Measurements from ENCODE around the gene MBTPS1. TPM values are rescaled to one million over a fixed set of nuclear protein-coding genes. Genes with fewer than 3 reads are reported as not detected.

MBTPS1 gene
- total RNA-seq, 4 donors from 2014 or later, result 85.1 to 122 (median 105) TPM

- TF ChIP-seq CTCF (IDR thresholded peaks at IDR 0.05; ENCODE audit: low read depth), result no peak
Measured at GRCh38 chr16:84049403-84050060, 67.2 kb downstream of the MBTPS1 start.

GRCh38 chr16:84048871-84049270 lies 67.9 kb downstream of the MBTPS1 start:
- no peak for TF ChIP-seq CTCF (IDR thresholded peaks at IDR 0.05; ENCODE audit: low read depth)

- no peak for TF ChIP-seq CTCF (IDR thresholded peaks at IDR 0.05; ENCODE audit: low read depth)
Measured at GRCh38 chr16:84048270-84048669, 68.5 kb downstream of the MBTPS1 start.

- no peak for TF ChIP-seq CTCF (IDR thresholded peaks at IDR 0.05; ENCODE audit: low read depth)
Measured at GRCh38 chr16:84047626-84048025, 69.1 kb downstream of the MBTPS1 start.

DNA sequence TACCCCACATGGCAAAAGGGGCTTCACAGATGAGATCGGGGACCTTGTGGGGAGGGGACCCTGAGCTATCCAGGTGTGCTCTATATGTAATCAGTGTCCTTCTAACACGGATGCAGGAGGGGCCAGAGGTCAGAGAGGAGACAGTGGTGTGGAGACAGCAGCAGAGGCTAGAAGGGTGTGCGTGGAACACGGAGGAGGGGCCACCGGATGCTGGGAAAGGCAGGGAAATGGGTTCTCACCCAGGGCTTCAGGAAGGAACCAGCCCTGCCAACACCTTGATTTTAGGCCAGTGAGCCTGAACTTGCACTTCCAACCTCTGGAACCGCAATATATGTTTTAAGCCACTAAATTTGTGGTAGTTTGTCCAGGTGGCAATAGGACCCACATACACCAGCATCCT lies 69.5 kb downstream of the MBTPS1 start:
- no peak for TF ChIP-seq CTCF (IDR thresholded peaks at IDR 0.05; ENCODE audit: low read depth)

- TF ChIP-seq CTCF (IDR thresholded peaks at IDR 0.05; ENCODE audit: low read depth), result no peak
Measured at GRCh38 chr16:84045818-84046470, 70.8 kb downstream of the MBTPS1 start.

- no peak for TF ChIP-seq CTCF (IDR thresholded peaks at IDR 0.05; ENCODE audit: low read depth)
Measured at GRCh38 chr16:84045001-84045817, 71.5 kb downstream of the MBTPS1 start.
